SK-N-SH (cell line): ENCODE data around the gene MED14.

Source experiments
- FOXJ3 ChIP-seq: sonication (generic); formaldehyde crosslinking; IDR thresholded peaks from 2 replicates; pipeline ENCODE4 v1.5.1; 2020; ENCODE audit warnings: mild to moderate bottlenecking, missing genetic modification reagents
- FOXM1 ChIP-seq: IDR thresholded peaks from 2 replicates; pipeline ENCODE4 v1.4.0; 2012; ENCODE audit warnings: low read depth, mild to moderate bottlenecking
- MAX ChIP-seq: IDR thresholded peaks from 2 replicates; pipeline ENCODE4 v1.4.0; 2012; ENCODE audit warnings: low read depth
- MXI1 ChIP-seq: IDR thresholded peaks from 2 replicates; pipeline ENCODE4 v1.6.1; 2012; ENCODE audit warnings: mild to moderate bottlenecking, low read depth, low read length, improper control_type of control experiment
- POLR2AphosphoS5 ChIP-seq: IDR thresholded peaks from 2 replicates; pipeline ENCODE4 v1.6.1; 2012; ENCODE audit warnings: low read depth, low read length
- REST ChIP-seq: IDR thresholded peaks from 2 replicates; pipeline ENCODE4 v1.6.1; 2012; ENCODE audit warnings: mild to moderate bottlenecking, low read depth, low read length, moderate library complexity
- RFX5 ChIP-seq: IDR thresholded peaks from 2 replicates; pipeline ENCODE4 v1.6.1; 2012; ENCODE audit warnings: mild to moderate bottlenecking, improper control_type of control experiment, low read length
- TCF12 ChIP-seq: IDR thresholded peaks from 2 replicates; pipeline ENCODE4 v1.4.0; 2012
- TEAD4 ChIP-seq: IDR thresholded peaks from 2 replicates; pipeline ENCODE4 v1.4.0; 2012; ENCODE audit warnings: mild to moderate bottlenecking, borderline replicate concordance; ENCODE audit not compliant: insufficient read depth
- YY1 ChIP-seq: IDR thresholded peaks from 2 replicates; pipeline ENCODE4 v1.4.0; 2012; ENCODE audit warnings: low read depth, mild to moderate bottlenecking
- TF ChIP-seq, protein P1 (sequence below): fragments of 150-350 bp; IDR thresholded peaks from 2 replicates; pipeline ENCODE4 v1.6.1; 2017; ENCODE audit warnings: antibody characterized with exemption, low read length, low read depth, borderline replicate concordance
- TF ChIP-seq, protein P2 (sequence below): fragments of 200-600 bp; sonication (generic); IDR thresholded peaks from 2 replicates; pipeline ENCODE4 v1.6.1; 2017; ENCODE audit warnings: antibody characterized with exemption, mild to moderate bottlenecking, moderate library complexity
- TF ChIP-seq, protein P3 (sequence below): IDR thresholded peaks from 2 replicates; pipeline ENCODE4 v1.4.0; 2012; ENCODE audit warnings: low read depth, borderline replicate concordance

- TF ChIP-seq, protein P1, sequence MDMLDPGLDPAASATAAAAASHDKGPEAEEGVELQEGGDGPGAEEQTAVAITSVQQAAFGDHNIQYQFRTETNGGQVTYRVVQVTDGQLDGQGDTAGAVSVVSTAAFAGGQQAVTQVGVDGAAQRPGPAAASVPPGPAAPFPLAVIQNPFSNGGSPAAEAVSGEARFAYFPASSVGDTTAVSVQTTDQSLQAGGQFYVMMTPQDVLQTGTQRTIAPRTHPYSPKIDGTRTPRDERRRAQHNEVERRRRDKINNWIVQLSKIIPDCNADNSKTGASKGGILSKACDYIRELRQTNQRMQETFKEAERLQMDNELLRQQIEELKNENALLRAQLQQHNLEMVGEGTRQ, result no peak
- TF ChIP-seq, protein P2, sequence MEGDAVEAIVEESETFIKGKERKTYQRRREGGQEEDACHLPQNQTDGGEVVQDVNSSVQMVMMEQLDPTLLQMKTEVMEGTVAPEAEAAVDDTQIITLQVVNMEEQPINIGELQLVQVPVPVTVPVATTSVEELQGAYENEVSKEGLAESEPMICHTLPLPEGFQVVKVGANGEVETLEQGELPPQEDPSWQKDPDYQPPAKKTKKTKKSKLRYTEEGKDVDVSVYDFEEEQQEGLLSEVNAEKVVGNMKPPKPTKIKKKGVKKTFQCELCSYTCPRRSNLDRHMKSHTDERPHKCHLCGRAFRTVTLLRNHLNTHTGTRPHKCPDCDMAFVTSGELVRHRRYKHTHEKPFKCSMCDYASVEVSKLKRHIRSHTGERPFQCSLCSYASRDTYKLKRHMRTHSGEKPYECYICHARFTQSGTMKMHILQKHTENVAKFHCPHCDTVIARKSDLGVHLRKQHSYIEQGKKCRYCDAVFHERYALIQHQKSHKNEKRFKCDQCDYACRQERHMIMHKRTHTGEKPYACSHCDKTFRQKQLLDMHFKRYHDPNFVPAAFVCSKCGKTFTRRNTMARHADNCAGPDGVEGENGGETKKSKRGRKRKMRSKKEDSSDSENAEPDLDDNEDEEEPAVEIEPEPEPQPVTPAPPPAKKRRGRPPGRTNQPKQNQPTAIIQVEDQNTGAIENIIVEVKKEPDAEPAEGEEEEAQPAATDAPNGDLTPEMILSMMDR, result no peak
- TF ChIP-seq FOXJ3, result no peak
- no peak for TF ChIP-seq RFX5
- no peak for TF ChIP-seq MAX
- no peak for TF ChIP-seq TEAD4
- TF ChIP-seq POLR2AphosphoS5, result no peak
- TF ChIP-seq YY1, result no peak
- no peak for TF ChIP-seq MXI1
- no peak for TF ChIP-seq REST
- TF ChIP-seq FOXM1, result no peak
- TF ChIP-seq, protein P3, sequence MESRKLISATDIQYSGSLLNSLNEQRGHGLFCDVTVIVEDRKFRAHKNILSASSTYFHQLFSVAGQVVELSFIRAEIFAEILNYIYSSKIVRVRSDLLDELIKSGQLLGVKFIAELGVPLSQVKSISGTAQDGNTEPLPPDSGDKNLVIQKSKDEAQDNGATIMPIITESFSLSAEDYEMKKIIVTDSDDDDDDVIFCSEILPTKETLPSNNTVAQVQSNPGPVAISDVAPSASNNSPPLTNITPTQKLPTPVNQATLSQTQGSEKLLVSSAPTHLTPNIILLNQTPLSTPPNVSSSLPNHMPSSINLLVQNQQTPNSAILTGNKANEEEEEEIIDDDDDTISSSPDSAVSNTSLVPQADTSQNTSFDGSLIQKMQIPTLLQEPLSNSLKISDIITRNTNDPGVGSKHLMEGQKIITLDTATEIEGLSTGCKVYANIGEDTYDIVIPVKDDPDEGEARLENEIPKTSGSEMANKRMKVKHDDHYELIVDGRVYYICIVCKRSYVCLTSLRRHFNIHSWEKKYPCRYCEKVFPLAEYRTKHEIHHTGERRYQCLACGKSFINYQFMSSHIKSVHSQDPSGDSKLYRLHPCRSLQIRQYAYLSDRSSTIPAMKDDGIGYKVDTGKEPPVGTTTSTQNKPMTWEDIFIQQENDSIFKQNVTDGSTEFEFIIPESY, result no peak
- no peak for TF ChIP-seq TCF12
Observed at GRCh38 chrX:40683245-40683644, 52.1 kb downstream of the MED14 start.
